HepG2 (cell line): Measurements from ENCODE around the gene GRB2. TPM values are rescaled to one million over a fixed set of nuclear protein-coding genes. Genes with fewer than 3 reads are reported as not detected.
A peak's percentile ranks its signal among the peaks of the same experiment; 100 is the strongest.

Experiments used
- CREB1 ChIP-seq, 2 experiments: fragments of 450-650 bp in 1 of 2; IDR thresholded peaks; 2 replicates each; pipeline ENCODE4 v1.6.1; 2016 to 2017; ENCODE audit warnings: control low read depth in 1 of 2, mild to moderate bottlenecking in 1 of 2, missing compliant biosample characterization in 1 of 2, missing genetic modification characterization in 1 of 2
- DRAP1 ChIP-seq: IDR thresholded peaks from 2 replicates; pipeline ENCODE4 v1.6.1; 2016; ENCODE audit warnings: missing genetic modification reagents, missing compliant biosample characterization
- ETS1 ChIP-seq: sonication (generic); formaldehyde crosslinking; IDR thresholded peaks from 2 replicates; pipeline ENCODE4 v1.4.0; 2020; ENCODE audit warnings: missing genetic modification reagents
- GABPA ChIP-seq, 2 experiments: IDR thresholded peaks; 2 replicates each; pipeline ENCODE4 v1.6.1; 2011 to 2016; ENCODE audit warnings: low read depth in 2 of 2, low read length in 1 of 2, missing biosample characterization in 1 of 2, missing genetic modification characterization in 1 of 2
- IRF1 ChIP-seq: sonication (generic); formaldehyde crosslinking; IDR thresholded peaks from 2 replicates; pipeline ENCODE4 v1.4.0; 2020; ENCODE audit warnings: low read depth, mild to moderate bottlenecking, missing genetic modification reagents
- JUNB ChIP-seq: sonication (generic); formaldehyde crosslinking; IDR thresholded peaks from 2 replicates; pipeline ENCODE4 v1.8.0; 2022; ENCODE audit warnings: missing genetic modification reagents, mild to moderate bottlenecking, borderline replicate concordance
- KDM5B ChIP-seq: sonication (generic); formaldehyde crosslinking; IDR thresholded peaks from 2 replicates; pipeline ENCODE4 v1.4.0; 2020; ENCODE audit warnings: missing genetic modification reagents, mild to moderate bottlenecking, borderline replicate concordance
- LRRFIP1 ChIP-seq: sonication (generic); formaldehyde crosslinking; conservative IDR thresholded peaks from 2 replicates; pipeline ENCODE4 v1.4.0; 2020; ENCODE audit warnings: missing genetic modification reagents
- ZFP90 ChIP-seq: sonication (generic); formaldehyde crosslinking; IDR thresholded peaks from 2 replicates; pipeline ENCODE4 v1.8.0; 2022; ENCODE audit warnings: missing genetic modification reagents, mild to moderate bottlenecking, inconsistent platforms, borderline replicate concordance
- ZNF230 ChIP-seq: sonication (generic); formaldehyde crosslinking; IDR thresholded peaks from 2 replicates; pipeline ENCODE4 v1.4.0; 2020; ENCODE audit warnings: mild to moderate bottlenecking, missing genetic modification reagents
- ZNF576 ChIP-seq: sonication (generic); formaldehyde crosslinking; IDR thresholded peaks from 2 replicates; pipeline ENCODE4 v1.4.0; 2020; ENCODE audit warnings: mild to moderate bottlenecking, missing genetic modification reagents
- ZNF577 ChIP-seq: sonication (generic); formaldehyde crosslinking; IDR thresholded peaks from 2 replicates; pipeline ENCODE4 v1.4.0; 2020; ENCODE audit warnings: mild to moderate bottlenecking, low read depth, missing genetic modification reagents, borderline replicate concordance
- ZNF724P ChIP-seq: sonication (generic); formaldehyde crosslinking; IDR thresholded peaks from 2 replicates; pipeline ENCODE4 v1.8.0; 2022; ENCODE audit warnings: missing genetic modification reagents, borderline replicate concordance
- polyA plus RNA-seq, 8 experiments: library from polyadenylated mRNA; depleted of rRNA in 3 of 8; stranded (reverse) in 7 of 8; unstranded in 1 of 8; fragments of >200 nt; fragmentation: Illumina TruSeq in 4 of 8; extraction: Trizol in 4 of 8; gene quantifications; 2 replicates each; pipeline versions ENCODE4 v1.2.1 to v1.2.3, GENCODE V29; 2011 to 2016; ENCODE audit warnings: low read depth in 4 of 8, missing spikeins in 1 of 8, mixed read lengths in 1 of 8; ENCODE audit not compliant: insufficient read depth in 1 of 8
- total RNA-seq, 5 experiments: library from RNA; depleted of rRNA; stranded (reverse); fragments of >200 nt; fragmentation: Illumina TruSeq; extraction: Trizol; gene quantifications; 2 replicates each; pipeline ENCODE4 v1.2.3, GENCODE V29; 2016; ENCODE audit warnings: low read depth in 1 of 5
- TF ChIP-seq, protein P1 (sequence below): sonication (generic); formaldehyde crosslinking; IDR thresholded peaks from 2 replicates; pipeline ENCODE4 v1.5.0; 2020; ENCODE audit warnings: mild to moderate bottlenecking, missing genetic modification reagents
- TF ChIP-seq, protein P2 (sequence below): sonication (generic); formaldehyde crosslinking; IDR thresholded peaks from 2 replicates; pipeline ENCODE4 v1.4.0; 2020; ENCODE audit warnings: mild to moderate bottlenecking, missing genetic modification reagents
- TF ChIP-seq, protein P3 (sequence below): sonication (generic); formaldehyde crosslinking; IDR thresholded peaks from 2 replicates; pipeline ENCODE4 v1.4.0; 2020; ENCODE audit warnings: low read depth, mild to moderate bottlenecking, missing genetic modification reagents

GRB2 gene
- total and polyA plus RNA-seq, 2 of the 13 experiments (the other 11 are each of a cell fraction or from before 2014, with no cell fraction given), result 84.6 to 92.3 TPM

DNA sequence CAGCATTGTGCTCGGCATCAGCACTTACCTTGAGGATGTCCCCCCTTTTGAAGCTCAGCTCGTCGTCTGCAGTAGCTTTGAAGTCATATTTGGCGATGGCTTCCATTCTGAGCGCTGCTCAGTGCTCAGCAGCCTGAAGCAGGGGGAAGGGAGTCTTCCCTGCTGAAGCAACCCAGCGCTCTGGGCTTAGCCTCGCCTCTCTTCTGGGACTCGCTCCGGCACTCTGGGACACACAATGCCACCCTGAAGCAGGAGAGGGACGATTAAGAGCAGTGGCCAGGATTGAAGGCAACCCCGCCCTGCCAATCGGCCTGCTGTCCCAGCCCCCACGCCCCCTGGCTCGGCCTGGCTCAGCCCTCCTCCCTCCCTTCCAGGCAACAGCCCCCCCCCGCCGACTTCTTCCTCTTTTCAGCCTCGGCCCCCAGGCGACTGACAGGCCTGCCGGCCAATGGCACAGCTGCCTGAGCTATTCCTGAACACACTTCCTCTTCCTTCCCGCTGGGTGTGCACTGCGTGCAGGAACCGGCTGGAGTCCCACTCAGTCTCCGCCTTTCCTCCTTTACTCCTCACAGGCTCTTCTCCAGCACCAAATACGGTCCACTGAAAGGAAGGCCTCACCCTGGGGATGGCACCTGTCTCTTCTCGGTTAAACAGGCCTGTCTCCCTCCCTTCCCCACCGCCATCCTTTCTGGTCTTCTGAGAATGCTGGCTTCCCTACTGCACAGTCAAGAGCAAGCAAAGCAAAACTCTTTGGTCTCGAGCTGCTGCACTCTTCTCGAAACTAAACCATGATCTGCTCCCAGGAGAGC lies 11.8 kb downstream of the GRB2 start (continued):
- TF ChIP-seq LRRFIP1 (CRISPR knock-in tag) (no peak), ZNF576 (CRISPR knock-in tag) (no peak), ZNF230 (CRISPR knock-in tag) (peak; percentile 67; the same call in 1 of the 2 replicates), KDM5B (peak; percentile 90), ZNF724P (CRISPR knock-in tag) (no peak; the same call in 1 of the 2 replicates), IRF1 (CRISPR knock-in tag) (no peak), DRAP1 (CRISPR knock-in tag) (peak; percentile 87), GABPA (IDR thresholded peaks at IDR 0.05; ENCODE audit: low read depth, low read length) (peak; percentile 88), GABPA (CRISPR knock-in tag; IDR thresholded peaks at IDR 0.05; ENCODE audit: low read depth) (peak; percentile 95), ZFP90 (CRISPR knock-in tag) (peak; percentile 55; the same call in 1 of the 2 replicates), ZNF577 (CRISPR knock-in tag) (no peak), ETS1 (CRISPR knock-in tag) (no peak), CREB1 (IDR thresholded peaks at IDR 0.05) (0 out of 2 replicates have a peak, but pooled peaks have one; percentile 26), CREB1 (CRISPR knock-in tag; IDR thresholded peaks at IDR 0.05) (0 out of 2 replicates have a peak, but pooled peaks have one; percentile 50), JUNB (CRISPR knock-in tag) (no peak)
- TF ChIP-seq, protein P1, sequence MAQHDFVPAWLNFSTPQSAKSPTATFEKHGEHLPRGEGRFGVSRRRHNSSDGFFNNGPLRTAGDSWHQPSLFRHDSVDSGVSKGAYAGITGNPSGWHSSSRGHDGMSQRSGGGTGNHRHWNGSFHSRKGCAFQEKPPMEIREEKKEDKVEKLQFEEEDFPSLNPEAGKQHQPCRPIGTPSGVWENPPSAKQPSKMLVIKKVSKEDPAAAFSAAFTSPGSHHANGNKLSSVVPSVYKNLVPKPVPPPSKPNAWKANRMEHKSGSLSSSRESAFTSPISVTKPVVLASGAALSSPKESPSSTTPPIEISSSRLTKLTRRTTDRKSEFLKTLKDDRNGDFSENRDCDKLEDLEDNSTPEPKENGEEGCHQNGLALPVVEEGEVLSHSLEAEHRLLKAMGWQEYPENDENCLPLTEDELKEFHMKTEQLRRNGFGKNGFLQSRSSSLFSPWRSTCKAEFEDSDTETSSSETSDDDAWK (CRISPR knock-in tag), result no peak
- TF ChIP-seq, protein P2, sequence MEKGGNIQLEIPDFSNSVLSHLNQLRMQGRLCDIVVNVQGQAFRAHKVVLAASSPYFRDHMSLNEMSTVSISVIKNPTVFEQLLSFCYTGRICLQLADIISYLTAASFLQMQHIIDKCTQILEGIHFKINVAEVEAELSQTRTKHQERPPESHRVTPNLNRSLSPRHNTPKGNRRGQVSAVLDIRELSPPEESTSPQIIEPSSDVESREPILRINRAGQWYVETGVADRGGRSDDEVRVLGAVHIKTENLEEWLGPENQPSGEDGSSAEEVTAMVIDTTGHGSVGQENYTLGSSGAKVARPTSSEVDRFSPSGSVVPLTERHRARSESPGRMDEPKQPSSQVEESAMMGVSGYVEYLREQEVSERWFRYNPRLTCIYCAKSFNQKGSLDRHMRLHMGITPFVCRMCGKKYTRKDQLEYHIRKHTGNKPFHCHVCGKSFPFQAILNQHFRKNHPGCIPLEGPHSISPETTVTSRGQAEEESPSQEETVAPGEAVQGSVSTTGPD (CRISPR knock-in tag), result no peak
- TF ChIP-seq, protein P3, sequence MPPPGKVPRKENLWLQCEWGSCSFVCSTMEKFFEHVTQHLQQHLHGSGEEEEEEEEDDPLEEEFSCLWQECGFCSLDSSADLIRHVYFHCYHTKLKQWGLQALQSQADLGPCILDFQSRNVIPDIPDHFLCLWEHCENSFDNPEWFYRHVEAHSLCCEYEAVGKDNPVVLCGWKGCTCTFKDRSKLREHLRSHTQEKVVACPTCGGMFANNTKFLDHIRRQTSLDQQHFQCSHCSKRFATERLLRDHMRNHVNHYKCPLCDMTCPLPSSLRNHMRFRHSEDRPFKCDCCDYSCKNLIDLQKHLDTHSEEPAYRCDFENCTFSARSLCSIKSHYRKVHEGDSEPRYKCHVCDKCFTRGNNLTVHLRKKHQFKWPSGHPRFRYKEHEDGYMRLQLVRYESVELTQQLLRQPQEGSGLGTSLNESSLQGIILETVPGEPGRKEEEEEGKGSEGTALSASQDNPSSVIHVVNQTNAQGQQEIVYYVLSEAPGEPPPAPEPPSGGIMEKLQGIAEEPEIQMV (CRISPR knock-in tag), result 0 out of 2 replicates have a peak, but pooled peaks have one; percentile 39
